Erythroblast (primary cell): ENCODE data around the gene SP3.

Experiments
- GATA1 ChIP-seq: IDR thresholded peaks from 2 replicates; pipeline ENCODE4 v1.6.1; 2011; ENCODE audit warnings: low read depth, mild to moderate bottlenecking, control low read depth, low read length, moderate library complexity
- POLR2A ChIP-seq: IDR thresholded peaks from 2 replicates; pipeline ENCODE4 v1.6.1; 2011; ENCODE audit warnings: mild to moderate bottlenecking, low read length

- TF ChIP-seq POLR2A (no peak), GATA1 (no peak)
These were observed 32.1 kb upstream of the SP3 start for GRCh38 chr2:173997269-173997668.
